GM10248 (cell line): ENCODE results near the gene OPN4.

ENCODE experiments used
- CTCF ChIA-PET: fragments of 300-600 bp; sonication (Branson Sonifier 250); formaldehyde crosslinking; extraction: SDS; loops from one replicate; lab custom pipeline; 2021; ENCODE audit warnings: antibody characterized with exemption; lab: Yijun Ruan, JAX
- POLR2A ChIA-PET: fragments of 350-650 bp; sonication (Branson Sonifier 250); formaldehyde crosslinking; extraction: SDS; loops from one replicate; lab custom pipeline; 2020; ENCODE audit warnings: antibody characterized with exemption; lab: Yijun Ruan, JAX
- DNase-seq: peaks from one replicate; pipeline ENCODE4 v3.0.0; 2012; ENCODE audit errors: extremely low spot score
- TF ChIP-seq, protein P1 (sequence below): IDR thresholded peaks from 2 replicates; pipeline ENCODE4 v1.5.1; 2012; ENCODE audit warnings: mild to moderate bottlenecking, low read depth; ENCODE audit errors: extremely low read depth, missing control alignments, control extremely low read depth

The OPN4 gene

DNA sequence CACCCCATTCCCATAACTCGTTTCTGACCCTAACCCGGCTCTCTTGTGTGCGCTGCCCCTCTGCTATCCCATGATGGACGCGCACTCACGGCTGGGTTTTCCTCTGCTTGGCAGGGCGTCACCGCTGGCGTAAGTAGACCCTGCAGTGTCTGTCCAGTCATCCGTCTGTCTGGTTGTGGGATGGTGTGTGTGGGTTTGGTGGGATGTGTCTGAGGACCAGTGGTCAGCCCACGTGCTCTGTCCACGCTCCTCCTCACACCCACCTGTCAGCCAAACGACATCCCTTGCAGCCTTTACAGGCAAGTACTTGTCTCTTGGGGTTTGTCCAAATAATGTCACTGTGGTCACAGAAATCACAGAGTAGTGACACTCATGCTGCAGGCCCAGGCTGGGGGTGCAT, 34.8 kb downstream of the OPN4 start:
- no peak for DNase-seq
- ChIA-PET CTCF (interaction anchor here (0.7 to 6.5 kb wide), 19 partner anchors 10 to 277 kb away, joined by 3 to 61 read pairs (median 4); no protein-coding TSS in a partner anchor), POLR2A (interaction anchor here (0.5 kb wide), 1 partner anchor 73 kb away, joined by 3 read pairs; no protein-coding TSS in a partner anchor)
- TF ChIP-seq, protein P1, sequence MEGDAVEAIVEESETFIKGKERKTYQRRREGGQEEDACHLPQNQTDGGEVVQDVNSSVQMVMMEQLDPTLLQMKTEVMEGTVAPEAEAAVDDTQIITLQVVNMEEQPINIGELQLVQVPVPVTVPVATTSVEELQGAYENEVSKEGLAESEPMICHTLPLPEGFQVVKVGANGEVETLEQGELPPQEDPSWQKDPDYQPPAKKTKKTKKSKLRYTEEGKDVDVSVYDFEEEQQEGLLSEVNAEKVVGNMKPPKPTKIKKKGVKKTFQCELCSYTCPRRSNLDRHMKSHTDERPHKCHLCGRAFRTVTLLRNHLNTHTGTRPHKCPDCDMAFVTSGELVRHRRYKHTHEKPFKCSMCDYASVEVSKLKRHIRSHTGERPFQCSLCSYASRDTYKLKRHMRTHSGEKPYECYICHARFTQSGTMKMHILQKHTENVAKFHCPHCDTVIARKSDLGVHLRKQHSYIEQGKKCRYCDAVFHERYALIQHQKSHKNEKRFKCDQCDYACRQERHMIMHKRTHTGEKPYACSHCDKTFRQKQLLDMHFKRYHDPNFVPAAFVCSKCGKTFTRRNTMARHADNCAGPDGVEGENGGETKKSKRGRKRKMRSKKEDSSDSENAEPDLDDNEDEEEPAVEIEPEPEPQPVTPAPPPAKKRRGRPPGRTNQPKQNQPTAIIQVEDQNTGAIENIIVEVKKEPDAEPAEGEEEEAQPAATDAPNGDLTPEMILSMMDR, result no peak

- CTCF ChIA-PET, result interaction anchor here (0.7 to 6.5 kb wide), 12 partner anchors 10 to 271 kb away, joined by 3 to 61 read pairs (median 3); no protein-coding TSS in a partner anchor
Measured at GRCh38 chr10:86690231-86690630, 35.9 kb downstream of the OPN4 start.

DNA sequence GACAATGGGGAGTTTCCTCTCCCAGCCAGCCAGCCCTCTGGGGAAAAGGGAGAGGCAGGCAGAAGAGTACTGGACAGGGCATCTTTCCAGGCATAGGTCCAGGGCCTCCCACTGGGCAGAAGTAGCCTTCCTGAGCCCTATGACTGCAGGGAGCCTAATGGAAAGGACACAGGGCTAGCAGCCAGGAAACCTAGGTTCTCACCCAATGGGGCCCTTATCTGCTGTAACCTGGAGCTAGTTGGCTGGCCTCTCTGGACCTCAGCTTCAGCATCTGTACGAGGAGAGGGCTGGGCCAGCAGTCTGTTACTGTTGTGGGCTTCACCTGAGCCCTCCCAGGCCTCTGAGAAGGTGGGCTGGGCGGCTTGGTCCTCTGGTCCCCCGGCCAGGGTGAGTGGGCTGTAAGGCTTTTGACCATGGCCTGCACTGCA, 36.3 kb downstream of the OPN4 start:
- CTCF ChIA-PET, result interaction anchor here (0.8 to 6.5 kb wide), 9 partner anchors 9 to 271 kb away, joined by 3 to 61 read pairs (median 3); no protein-coding TSS in a partner anchor
- DNase-seq, result no peak
- POLR2A ChIA-PET, result no interaction called here
- TF ChIP-seq, protein P1, result no peak

More at GRCh38 chr10:86690231-86690630, 35.9 kb downstream of the OPN4 start:
- POLR2A ChIA-PET, result no interaction called here
- TF ChIP-seq, protein P1, result no peak
- DNase-seq, result no peak

GRCh38 chr10:86691333-86692022, 37.1 kb downstream of the OPN4 start:
- TF ChIP-seq, protein P1, result no peak
- ChIA-PET POLR2A (no interaction called here), CTCF (interaction anchor here (0.8 to 6.5 kb wide), 3 partner anchors 8 to 208 kb away, joined by 3 to 61 read pairs (median 40); no protein-coding TSS in a partner anchor)
- no peak for DNase-seq

GRCh38 chr10:86692023-86692514, 37.7 kb downstream of the OPN4 start:
- TF ChIP-seq, protein P1, result no peak
- POLR2A ChIA-PET, result no interaction called here
- CTCF ChIA-PET, result interaction anchor here (1.3 to 5.4 kb wide), 3 partner anchors 8 to 208 kb away, joined by 3 to 40 read pairs (median 11); no protein-coding TSS in a partner anchor
- DNase-seq, result no peak

DNA sequence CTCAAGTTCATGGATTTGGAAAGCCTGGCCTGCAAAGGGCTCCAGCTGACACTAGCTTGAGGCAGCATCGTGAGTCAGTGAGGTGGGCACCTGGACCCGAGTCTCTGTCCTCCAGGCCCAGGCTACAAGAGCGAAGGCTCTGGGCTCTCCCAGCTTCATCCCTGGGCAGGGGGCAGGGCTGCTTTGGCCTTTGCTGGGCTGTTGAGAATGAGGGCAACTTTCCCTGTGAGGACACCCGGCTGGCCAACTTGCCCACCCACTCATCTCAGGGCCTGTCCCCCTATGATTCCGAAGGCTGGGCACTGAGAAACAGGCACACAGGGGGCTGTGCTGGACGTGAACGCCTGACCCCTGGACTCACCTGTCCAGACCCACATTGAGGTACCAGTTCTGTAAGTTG, 38.3 kb downstream of the OPN4 start:
- CTCF ChIA-PET, result interaction anchor here (0.9 to 5.4 kb wide), 11 partner anchors 9 to 210 kb away, joined by 3 to 40 read pairs (median 5); no protein-coding TSS in a partner anchor
- TF ChIP-seq, protein P1, result no peak
- no peak for DNase-seq
- POLR2A ChIA-PET, result no interaction called here
